Measurements from ENCODE around the gene ANKRD1. TPM values are rescaled to one million over a fixed set of nuclear protein-coding genes. Genes with fewer than 3 reads are reported as not detected.

Gene ANKRD1
- total RNA-seq, 6 experiments from 2014 or later: 0.34 to 5.0 (median 4.7) TPM; not detected in 1

DNA sequence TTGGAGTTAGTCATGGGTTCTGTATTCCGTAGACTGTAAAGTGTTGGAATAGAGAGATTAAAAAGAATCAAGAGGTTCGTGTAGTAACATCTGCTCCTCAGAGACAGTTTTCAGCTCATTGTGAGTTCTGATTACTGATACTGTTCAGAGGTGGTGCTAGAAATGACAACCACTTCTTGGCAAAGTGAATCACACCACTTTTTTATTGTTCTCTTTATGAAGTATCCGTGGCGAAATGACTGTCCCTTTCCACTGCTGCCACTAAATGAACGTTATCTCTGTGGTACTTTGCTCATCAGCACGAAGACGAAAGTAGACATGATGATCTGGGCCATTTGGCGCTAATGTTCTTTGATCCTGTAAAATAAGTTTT, 48.3 kb downstream of the ANKRD1 start:
- Histone ChIP-seq H3K36me3 (peaks cover 0 to 20% (median under 1%) of the 10 kb centered on the region in 4 donors), H3K27ac (no peak overlapping the region), H3K4me1 (peaks cover 0 to 14% (median 4%) of the 10 kb centered on the region in 4 donors), H3K9me3 (peaks cover 0 to 1% (median 0%) of the 10 kb centered on the region in 4 donors), H3K27me3 (peaks cover 0 to 4% of the 10 kb centered on the region in 2 donors), H3K4me3 (peak overlapping the region; percentile 70 to 85 (median 77))
- 22% methylated on average over 8 of the region's 8 CpGs for WGBS (ENCODE audit: insufficient coverage, low coverage, low lambda C conversion rate, missing lambda C conversion rate)
- no peak for TF ChIP-seq CTCF (IDR thresholded peaks at IDR 0.05)
- no peak for TF ChIP-seq POLR2A (IDR thresholded peaks at IDR 0.05)
- DNase-seq: no peak
- intact Hi-C loops (cut with DNase I): no loop called here
- no peak for ATAC-seq

DNA sequence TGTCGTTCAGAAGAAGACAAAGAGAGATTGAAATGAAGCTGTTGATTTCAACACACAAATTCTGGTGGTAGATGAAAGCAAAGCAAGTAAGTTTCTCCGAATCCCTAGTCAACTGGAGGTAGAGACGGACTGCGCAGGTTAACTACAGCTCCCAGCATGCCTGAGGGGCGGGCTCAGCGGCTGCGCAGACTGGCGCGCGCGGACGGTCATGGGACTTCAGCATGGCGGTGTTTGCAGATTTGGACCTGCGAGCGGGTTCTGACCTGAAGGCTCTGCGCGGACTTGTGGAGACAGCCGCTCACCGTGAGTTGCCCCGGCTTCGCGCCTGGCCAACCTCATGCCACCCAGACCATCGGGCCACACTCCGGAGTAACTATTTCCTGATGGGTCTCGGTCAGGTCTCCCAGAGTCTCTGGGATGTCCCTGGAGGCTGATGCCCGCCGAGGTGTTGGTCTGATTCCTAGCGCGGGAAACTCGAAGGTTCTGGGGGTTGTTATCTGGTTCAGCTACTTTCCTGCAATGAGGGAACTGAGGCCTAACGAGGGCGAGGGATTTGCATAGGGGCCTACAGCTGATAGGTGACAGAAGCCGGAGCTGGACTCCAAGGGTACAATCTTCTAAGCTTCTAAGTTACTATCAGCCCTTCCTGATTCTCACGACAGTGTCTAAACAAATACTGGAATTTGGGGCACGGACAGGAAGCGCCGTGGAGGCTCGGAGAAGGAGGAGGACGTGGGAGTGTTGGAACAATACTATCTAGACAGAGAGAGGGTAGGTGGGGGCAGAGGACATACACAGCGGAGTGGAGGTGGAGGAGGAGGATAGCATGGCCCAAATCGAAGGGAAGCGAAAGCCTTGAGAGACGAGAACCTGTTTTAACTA, 48.9 kb downstream of the ANKRD1 start, which contains the start of gene RPP30:
Gene RPP30 (plus strand): TSS at position 209 of the 882 bp plus-strand sequence. CDS start 13 bp downstream, at position 222.
- Histone ChIP-seq H3K27me3 (peaks cover 0 to 4% of the 10 kb centered on the region in 2 donors), H3K4me1 (peaks cover 0 to 14% (median 4%) of the 10 kb centered on the region in 4 donors), H3K36me3 (peaks cover 0 to 18% (median under 1%) of the 10 kb centered on the region in 4 donors), H3K9me3 (peaks cover 0 to 1% (median 0%) of the 10 kb centered on the region in 4 donors), H3K27ac (peak within 1 kb of the TSS; percentile 45 to 57 (median 49)), H3K4me3 (peak within 1 kb of the TSS; percentile 70 to 85 (median 77))
- ATAC-seq (peak; percentile 99 to 100 (median 100)), DNase-seq (peak; percentile 85 to 89 (median 88))
- 1% methylated on average over 30 of the region's 43 CpGs for WGBS (ENCODE audit: insufficient coverage, low coverage, low lambda C conversion rate, missing lambda C conversion rate)
- intact Hi-C loops (cut with DNase I): no loop called here
- TF ChIP-seq CTCF (IDR thresholded peaks at IDR 0.05) (no peak), POLR2A (IDR thresholded peaks at IDR 0.05) (peak; percentile 29)

DNA sequence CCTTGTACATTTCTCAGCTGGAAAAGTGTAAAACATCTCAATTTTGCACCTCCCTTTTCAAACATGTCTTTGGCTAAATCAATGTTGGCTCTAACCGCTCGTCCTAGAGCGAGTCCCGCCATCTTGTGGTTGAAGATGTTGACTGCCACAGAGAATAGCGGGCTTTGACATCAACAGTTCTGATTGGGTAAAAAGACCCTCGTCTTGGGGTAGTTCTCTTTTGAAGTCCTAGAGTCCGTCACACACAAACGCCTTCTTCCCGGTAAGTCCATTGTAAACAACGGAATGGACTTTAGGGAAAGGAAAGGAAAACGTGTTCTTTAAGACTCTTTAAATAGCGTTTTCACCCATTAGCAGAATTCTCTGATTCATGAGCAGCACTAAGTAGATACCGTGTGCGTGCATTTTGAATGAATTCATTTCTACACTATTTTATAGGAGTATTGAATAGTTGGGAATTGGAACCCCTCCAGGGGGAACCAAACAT, 49.6 kb downstream of the ANKRD1 start:
- peak overlapping the region; percentile 70 to 85 (median 77) for H3K4me3 ChIP-seq
- no peak for DNase-seq
- intact Hi-C loops (cut with DNase I): no loop called here
- peaks cover 0 to 14% (median 4%) of the 10 kb centered on the region in 4 donors for H3K4me1 ChIP-seq
- H3K27me3 ChIP-seq: peaks cover 0 to 4% of the 10 kb centered on the region in 2 donors
- peaks cover 0 to 1% (median 0%) of the 10 kb centered on the region in 4 donors for H3K9me3 ChIP-seq
- TF ChIP-seq POLR2A (IDR thresholded peaks at IDR 0.05): no peak
- TF ChIP-seq CTCF (IDR thresholded peaks at IDR 0.05): peak; percentile 10 to 48 (median 42)
- WGBS (ENCODE audit: insufficient coverage, low coverage, low lambda C conversion rate, missing lambda C conversion rate): 3% methylated on average over 14 of the region's 14 CpGs
- H3K27ac ChIP-seq: peak overlapping the region in 2 of 3 donors; percentile 49 to 57
- peaks cover 0 to 12% (median 0%) of the 10 kb centered on the region in 4 donors for H3K36me3 ChIP-seq
- peak; percentile 51 to 63 (median 55) for ATAC-seq

GRCh38 chr10:90866050-90866598, 54.8 kb downstream of the ANKRD1 start:
- ATAC-seq (no peak), DNase-seq (no peak)
- Histone ChIP-seq H3K9me3 (peaks cover 0 to 1% (median 0%) of the 10 kb centered on the region in 4 donors), H3K27ac (no peak overlapping the region), H3K36me3 (no peaks in the 10 kb centered on the region), H3K4me3 (no peak overlapping the region), H3K27me3 (peaks cover 0 to 4% of the 10 kb centered on the region in 2 donors), H3K4me1 (no peaks in the 10 kb centered on the region)
- WGBS (ENCODE audit: insufficient coverage, low coverage, low lambda C conversion rate, missing lambda C conversion rate): 79% methylated on average over 4 of the region's 4 CpGs
- no peak for TF ChIP-seq POLR2A (IDR thresholded peaks at IDR 0.05)
- no peak for TF ChIP-seq CTCF (IDR thresholded peaks at IDR 0.05)
- intact Hi-C loops (cut with DNase I): loop anchor here in 1 of 2 donors (10.0 kb wide), 1 partner anchor 121 kb away; no protein-coding TSS in a partner anchor
